Activated naive CD4-positive, alpha-beta T cell treated with Interleukin-2 at 50 U/mL for 16 hours (primary cell): Measurements from ENCODE around the gene TMEM253.

Experiments
- DNase-seq: peaks from one replicate; pipeline ENCODE4 v3.0.0-alpha.2; 2020

Gene TMEM253

GRCh38 chr14:21106176-21106497 is 5.3 kb downstream of the TMEM253 start:
- DNase-seq = no peak

DNA sequence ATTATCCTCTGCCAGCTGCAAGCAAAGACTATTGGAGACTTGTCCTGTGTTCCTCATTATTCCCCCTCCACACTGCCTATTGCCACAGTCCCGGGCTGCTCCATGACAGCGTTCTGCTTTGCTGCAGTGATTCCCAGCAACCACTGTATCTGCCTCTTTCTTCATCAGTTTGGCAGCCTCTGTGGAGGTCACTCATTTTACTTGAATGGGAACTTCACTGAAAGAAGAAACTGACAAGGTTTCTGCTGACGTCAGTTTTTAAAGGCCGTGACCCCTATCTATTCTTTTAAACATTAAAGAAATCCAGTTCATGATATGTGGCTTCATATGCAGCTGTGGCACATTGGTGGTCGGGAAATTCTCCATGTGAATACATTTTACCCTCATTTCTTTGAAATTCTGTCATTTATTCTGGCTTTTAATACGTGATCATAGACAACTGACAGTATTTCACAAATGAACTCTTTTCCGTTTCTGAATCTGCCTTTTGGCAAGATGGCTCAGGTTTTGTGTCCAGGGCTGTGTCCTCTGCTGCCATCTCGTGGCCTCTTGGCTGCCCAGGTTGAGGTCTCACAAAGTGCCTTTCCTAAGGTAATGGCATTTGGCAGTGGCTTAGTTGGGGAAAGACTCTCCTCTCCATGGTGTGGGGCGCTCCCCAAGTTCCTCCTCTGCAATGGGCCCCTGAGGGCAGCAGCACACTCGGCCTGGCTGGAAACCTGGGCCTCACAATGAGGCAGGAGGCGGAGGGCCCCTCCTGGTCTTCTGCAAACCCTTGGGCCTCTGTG is 5.8 kb downstream of the TMEM253 start:
- DNase-seq = peak; percentile 82

DNA sequence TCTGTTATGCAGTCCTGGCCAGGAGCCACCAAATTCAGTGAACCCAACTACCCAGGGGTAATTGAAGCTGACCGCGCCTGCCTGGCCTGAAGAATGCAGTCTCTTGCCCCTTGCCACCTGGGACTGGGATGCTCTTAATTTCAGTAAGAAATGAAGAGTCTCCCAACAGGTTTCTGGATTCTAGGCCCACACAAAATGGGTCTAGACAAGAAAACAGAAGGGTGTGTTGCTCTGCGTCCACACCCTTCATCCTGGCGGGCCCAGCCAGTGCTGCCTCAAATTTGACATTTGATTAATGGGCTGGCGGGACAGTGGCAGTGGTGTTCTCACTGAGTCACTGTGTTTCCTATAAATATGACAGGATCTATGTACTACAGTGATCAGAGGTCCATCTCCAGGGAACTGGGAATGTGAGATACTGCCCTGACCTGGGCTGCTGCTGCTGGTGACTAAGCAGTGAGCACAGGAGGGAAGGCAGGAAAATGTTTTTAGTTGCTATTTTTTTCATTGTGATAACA is 6.5 kb downstream of the TMEM253 start:
- no peak for DNase-seq

DNA sequence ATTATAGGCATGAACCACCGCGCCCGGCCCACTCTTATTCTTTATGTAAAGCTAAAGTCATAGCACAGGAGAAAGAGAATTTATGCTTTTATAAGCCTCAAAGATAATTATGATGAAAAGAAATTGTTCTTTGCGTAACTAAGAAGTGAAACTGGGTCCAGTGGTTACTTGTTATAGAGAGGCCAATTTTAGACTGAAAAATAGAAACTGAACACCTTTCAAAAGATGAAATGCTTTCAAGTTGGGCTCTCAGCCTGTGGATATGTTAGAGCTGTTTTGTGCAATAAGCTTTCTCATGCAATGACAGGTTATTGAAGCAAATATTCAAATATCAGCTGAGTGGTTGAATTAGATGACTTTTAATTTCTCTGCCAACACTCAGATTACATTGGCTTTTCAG is 7.9 kb downstream of the TMEM253 start:
- DNase-seq = no peak

DNA sequence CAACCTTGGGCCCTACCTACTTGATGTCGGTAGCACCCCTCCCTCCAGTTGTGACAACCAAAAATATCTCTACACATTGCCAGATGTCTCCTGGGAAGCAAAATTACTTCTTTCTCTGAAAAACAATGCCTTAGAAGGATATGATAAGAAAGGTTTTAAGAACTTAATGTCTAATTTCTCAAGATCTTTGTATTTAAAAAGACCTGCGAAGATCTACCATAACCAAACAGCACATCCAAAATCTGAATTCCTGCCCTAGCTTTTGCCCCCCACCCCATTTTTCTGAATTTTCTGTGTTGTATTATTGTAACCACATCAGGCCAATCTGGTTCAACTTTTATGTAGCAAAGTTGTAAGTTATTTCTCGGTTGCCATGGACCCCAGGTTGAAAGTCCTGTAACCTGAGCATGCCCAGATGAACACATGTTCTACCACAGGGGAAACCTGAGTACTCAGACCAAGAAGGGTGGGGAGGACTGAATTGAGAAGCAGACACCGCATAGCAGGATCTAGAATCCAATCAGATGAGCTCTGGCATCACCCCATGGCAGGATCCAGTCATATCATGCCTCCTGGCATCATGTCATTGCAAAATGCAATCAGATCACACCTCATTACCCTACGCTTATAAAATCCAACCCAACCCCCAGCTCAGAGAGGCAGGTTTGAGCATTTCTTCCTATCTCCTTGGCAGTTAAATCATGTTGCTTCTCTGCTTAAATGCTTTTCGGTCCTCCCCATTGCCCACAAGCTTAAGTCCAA is 8.7 kb downstream of the TMEM253 start:
- DNase-seq = peak; percentile 27

DNA sequence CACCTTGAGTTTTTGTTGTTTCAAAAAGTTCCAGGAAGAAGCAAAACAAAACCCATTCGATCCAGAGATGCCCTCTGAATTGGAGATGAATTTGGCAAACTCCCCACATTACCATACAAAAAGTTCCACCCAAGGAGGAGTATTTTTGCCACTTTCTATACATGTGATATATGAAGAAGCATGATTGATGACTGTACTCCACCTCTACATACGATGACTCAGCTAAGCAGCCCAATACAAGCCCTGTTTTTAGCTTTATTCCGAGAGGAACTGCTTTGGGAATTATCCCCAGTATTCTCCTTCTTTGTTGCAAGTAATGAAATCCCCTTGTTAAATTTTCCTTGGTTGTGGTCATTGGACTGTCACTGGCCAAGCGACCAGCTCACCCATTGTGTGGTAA is 11.4 kb downstream of the TMEM253 start:
- DNase-seq = no peak

DNA sequence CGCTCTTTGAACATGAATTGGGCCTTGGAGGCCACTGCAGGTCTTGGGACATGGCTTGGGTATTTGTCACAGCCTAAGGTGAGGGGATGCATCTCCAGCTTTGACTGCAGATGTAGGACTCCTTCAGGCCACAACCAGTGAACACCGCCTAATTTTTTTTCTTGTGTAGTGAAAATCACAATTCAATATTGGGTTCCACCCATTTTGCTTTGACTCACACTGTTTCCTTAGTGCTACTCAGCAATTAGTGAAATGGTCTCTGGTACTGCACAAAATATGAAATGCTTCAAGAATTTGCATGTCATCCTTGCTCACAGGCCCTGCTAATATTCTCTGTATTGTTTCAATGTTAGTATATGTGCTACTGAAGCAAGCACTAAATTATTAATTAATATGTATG is 12.5 kb downstream of the TMEM253 start:
- DNase-seq = no peak

DNA sequence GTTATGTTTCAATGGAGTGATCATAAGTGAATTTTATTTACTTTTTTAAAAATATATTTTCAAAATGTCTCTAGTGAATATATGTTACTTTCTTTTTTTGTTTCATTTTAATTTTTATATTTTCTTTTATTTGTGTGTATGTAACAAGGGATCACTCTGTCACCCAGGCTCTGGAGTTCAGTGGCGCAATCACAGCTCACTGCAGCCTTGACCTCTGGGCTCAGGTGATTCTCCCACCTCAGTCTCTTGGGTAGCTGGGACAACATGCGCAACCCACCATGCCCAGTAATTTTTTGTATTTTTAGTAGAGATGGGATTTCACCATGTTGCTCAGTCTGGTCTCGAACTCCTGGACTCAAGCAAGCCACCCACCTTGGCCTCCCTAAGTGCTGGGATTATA is 18.1 kb downstream of the TMEM253 start:
- DNase-seq = no peak

- DNase-seq = no peak
Observed at GRCh38 chr14:21120686-21121085, 19.8 kb downstream of the TMEM253 start.

GRCh38 chr14:21121122-21121521 is 20.3 kb downstream of the TMEM253 start:
- no peak for DNase-seq

- no peak for DNase-seq
Observed at GRCh38 chr14:21123429-21123828, 22.6 kb downstream of the TMEM253 start.

GRCh38 chr14:21133901-21134300 is 33.0 kb downstream of the TMEM253 start:
- no peak for DNase-seq

DNA sequence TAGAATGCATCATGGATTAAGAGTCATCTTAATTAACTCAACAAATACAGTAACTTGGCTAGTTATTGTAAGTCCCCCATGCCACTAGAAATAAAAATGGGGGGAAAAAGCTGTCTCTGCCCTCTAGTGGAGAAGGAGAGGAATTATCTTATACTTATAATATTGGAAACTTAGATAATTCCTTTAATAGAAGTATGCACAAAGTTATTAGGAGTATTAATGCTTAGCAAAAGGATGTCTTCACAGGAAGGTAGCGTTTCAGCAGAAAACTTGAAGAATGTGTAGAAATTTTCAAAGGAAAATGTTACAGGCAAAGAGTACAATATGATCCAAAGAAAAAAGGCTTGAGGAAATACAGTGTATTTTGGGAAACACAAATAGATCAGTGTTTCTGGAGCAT is 35.2 kb downstream of the TMEM253 start:
- no peak for DNase-seq

GRCh38 chr14:21142357-21142756 is 41.5 kb downstream of the TMEM253 start:
- no peak for DNase-seq

GRCh38 chr14:21145437-21145836 is 44.6 kb downstream of the TMEM253 start:
- no peak for DNase-seq

- DNase-seq = no peak
Observed at GRCh38 chr14:21149641-21150367, 48.9 kb downstream of the TMEM253 start.
